GM19468 (cell line): ENCODE data around the gene NLK.
"Not testable (repeated sequence)": the region's sequence is repeated elsewhere in the genome, so short reads cannot be mapped to it uniquely, and the experiment has no call there.

ENCODE experiments used
- ATAC-seq: cut with Tn5 transposase; IDR thresholded peaks from one replicate; pipeline ENCODE4 v1.9.1; 2021; ENCODE audit warnings: mild to moderate bottlenecking, moderate library complexity, moderate number of reproducible peaks; ENCODE audit not compliant: unreplicated experiment; ENCODE audit errors: extremely low read depth

Gene NLK

DNA sequence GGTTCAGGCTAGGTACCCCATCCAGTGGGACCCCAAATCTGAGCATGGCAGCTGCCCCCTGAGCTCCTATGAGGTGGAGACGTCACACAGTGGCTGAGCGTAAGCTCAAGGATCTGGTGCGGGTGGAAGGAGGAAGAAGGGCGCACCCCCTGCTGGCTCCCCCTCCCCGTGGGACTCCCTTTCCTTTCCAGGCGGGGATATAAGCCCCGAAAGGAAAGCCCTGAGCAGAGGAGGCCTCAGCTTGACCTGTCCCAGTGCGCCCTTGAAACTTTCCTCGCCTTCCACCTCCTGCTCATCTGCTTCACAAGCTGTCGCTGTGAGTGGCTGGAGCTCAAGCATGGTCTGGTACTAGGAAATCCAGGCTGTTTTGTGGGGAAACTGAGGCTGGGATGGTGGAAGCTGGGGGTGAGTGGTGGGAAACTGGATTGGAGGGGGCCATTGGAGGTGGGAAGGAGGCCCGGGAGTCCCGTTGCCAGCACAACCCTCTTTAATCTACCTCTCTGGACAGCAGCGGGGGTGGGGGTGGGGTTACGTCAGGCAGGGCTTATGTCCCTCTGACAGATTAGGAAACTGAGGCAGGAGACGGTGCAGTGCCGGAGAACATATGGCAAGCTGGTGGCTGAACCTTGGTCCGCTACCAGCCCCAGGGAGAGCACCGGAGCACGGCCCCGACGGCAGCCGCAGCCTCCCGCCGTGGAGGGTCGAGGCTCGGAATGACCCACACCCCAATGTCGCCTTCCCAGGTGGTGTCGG, 184.3 kb downstream of the NLK start:
- no peak for ATAC-seq

DNA sequence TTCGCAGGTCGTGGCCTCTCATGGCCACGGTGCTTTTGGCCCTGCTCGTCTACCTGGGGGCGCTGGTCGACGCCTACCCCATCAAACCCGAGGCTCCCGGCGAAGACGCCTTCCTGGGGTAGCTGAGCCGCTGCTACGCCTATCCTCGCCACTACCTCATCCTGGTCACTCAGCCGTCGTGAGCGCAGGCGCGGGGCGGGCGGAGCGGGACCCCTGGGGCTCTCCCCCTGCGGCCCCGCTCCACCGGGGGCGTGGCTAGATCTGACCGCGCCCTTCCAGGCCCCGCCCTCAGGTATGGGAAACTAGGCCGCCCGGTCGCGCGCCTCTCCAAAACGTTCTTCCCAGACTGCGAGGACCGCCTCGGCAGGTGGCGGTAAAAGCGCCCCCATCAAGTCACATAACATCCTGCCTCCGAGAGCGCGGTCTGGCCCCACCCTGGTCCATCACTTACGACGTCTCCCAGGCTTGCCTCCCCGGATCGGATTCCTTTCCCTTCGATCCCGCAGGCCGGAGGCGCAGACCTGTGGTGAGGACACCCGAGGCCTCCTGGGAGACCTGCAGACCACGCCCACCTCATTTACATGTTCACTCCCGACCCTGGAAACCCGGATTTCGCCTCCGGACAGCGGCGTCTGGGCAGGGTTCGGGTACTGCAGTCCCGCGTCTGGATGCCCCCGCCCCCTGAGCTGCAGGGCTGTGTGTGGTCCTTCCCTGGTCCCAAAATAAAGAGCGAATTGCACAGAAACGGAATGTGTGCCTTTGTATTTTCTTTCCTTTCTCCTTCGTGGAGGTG, 185.0 kb downstream of the NLK start:
- ATAC-seq = no peak

DNA sequence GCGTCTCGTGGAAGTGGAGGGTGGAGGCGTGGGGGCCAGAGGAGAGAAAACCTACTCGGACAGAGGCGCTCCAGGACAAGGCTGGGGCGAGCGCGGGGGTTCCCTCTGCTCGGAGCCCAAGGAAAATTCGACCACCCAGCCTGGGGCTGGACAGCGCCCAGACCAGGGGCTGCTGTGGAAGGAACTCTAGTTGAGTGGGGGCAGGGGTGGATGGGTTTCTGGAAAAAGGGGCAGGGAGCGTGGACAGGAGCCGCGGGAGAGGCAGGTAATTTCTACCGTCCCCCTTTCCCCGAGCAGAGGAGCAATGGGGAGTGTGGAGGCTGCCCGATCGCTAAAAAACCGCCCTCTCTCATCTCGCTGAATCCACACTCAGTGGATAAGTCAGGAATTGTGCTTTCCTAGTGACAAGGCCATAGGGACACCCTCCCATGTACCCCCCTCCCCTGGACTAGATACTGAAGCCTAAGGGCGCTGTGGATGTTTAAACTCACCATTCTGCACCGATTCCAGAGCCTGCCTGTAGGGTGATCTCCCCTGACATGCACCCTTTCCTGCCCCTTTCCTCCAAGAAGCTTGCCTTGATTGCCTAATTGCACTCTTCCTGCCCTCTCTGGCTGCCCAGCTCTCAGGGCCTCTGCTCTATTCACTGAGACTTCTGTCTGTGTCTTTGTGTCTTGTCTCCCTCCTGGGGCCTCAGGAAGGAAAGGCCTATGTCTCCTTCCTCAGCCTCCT, 185.8 kb downstream of the NLK start:
- no peak for ATAC-seq

DNA sequence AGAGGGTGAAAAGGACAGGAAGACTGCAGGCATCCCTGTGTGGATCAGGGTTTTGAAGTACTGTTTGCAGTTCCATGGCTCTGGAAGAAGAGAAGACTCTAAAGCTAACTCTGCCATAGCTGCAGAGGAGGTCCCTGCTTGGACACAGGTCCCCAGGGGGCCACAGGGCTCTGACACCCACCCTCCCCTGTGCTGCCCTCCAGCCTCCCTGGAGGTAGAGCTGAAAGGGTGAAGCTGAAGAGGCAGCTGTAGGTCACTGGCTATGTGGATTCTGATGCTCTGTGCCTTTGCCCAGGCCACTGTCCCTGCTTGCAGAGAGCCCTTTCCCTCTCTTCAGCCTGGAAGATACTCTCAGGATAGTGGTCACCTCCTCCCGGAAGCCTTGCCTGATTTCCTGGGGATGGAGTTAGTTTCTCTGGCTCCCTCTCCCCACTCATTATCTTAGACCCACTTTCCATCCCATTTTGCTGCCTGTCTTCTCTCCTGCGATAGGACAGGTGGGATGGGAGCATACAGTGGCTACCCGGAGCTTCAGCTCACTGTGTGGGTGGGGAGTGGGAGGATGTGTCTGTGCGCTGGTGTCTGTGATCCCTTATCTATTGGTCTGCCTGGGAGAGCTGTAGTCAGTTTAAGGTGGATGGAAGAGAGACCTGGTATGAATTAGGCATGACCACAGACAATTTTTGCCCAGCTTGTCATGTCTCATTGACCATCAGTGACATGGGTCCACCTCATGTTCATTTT, 186.7 kb downstream of the NLK start:
- ATAC-seq = no peak

DNA sequence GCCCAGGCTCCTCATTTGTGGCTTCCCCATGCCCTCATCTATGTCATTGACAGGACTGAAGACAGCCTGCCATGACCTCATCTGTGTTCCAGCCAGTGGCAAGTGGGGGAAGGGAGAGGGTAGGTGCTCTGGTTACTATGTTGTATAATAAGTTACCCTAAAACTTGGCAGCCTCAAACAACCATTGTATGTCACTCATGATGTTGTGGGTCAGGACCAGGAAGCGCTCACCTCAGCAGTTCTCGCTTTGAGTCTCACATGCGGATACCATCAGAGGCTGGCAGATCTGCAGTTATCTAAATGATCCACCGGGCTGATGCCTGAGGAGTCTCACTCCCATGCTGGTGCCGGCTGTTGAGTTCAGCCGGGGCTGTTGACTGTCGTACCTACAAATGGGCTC, 187.5 kb downstream of the NLK start:
- ATAC-seq = no peak

DNA sequence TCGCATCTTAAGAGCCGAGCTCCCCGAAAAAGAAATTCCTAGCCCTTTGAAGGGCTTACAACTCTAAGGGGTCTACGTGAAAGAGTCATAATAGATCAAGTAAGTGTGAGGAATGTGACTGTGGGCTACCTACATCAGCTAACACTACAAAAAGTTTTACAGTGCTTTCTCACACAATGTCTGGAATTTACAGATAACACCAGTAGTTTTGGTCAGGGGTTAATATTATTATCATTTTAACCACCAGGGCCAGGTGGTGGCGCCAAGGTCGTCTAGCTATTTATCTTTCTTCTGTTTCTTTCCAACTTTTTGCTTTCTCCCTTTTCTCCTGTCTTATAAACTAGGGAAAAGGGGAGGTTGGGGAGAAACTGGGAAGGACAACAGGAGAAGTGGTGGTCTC, 188.1 kb downstream of the NLK start:
- ATAC-seq = not testable (repeated sequence)

DNA sequence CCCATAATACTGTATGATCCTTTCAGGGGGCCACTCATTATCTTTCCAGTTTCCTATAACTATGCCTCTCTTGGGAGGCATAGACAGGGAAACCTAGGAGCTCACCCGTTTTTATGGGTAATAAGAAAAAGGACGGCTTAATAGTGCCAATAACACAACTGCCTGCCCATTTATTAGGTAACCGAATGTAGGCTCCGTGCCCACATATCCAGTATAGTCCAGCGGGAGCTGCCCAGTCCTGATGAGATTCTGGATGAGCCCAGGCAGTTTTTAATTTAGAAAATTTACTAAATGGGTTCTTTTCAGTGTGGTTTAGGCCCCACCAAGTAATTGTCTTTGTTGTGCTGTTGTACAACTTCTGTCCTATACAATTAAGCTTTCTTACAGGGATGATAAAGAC, 189.1 kb downstream of the NLK start:
- not testable (repeated sequence) for ATAC-seq

DNA sequence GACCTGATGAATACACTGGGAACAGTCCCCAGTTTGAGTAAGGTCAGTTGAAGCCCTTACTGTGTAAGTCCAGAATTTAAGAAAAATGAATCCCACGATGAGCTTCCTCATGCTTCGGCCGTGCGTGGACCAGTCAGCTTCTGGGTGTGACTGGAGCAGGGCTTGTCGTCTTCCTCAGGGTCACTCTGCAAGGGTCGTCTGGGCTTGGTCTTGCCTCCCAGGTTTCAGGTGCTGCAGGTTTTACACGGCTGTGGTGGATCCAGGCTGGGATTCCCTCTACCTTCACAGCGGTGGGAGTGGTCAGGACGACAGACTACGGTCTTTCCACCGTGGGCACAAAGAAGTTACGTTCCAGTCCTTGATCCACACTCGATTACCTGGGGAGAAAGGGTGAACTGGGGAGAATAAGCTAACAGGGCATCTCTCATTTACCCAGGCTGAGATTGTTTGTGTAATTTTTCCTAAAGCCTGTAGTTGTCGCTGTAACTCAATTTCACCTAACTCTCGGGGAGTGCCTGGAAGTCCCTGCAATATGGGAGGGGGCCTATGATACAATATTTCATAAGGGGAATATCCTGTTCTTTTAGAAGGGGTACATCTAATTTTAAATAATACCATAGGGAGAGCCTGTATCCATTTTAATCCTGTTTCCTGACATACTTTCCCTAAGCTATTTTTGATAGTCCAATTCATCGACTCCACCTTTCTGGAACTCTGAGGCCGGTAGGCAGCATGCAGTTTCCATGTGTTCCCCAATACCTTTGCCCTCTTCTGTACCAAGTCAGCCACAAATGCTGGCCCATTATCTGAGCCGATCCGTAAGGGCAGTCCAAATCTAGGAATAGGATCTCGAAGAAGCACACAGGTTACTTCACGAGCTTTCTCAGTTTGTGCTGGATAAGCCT, 190.7 kb downstream of the NLK start:
- not testable (repeated sequence) for ATAC-seq

DNA sequence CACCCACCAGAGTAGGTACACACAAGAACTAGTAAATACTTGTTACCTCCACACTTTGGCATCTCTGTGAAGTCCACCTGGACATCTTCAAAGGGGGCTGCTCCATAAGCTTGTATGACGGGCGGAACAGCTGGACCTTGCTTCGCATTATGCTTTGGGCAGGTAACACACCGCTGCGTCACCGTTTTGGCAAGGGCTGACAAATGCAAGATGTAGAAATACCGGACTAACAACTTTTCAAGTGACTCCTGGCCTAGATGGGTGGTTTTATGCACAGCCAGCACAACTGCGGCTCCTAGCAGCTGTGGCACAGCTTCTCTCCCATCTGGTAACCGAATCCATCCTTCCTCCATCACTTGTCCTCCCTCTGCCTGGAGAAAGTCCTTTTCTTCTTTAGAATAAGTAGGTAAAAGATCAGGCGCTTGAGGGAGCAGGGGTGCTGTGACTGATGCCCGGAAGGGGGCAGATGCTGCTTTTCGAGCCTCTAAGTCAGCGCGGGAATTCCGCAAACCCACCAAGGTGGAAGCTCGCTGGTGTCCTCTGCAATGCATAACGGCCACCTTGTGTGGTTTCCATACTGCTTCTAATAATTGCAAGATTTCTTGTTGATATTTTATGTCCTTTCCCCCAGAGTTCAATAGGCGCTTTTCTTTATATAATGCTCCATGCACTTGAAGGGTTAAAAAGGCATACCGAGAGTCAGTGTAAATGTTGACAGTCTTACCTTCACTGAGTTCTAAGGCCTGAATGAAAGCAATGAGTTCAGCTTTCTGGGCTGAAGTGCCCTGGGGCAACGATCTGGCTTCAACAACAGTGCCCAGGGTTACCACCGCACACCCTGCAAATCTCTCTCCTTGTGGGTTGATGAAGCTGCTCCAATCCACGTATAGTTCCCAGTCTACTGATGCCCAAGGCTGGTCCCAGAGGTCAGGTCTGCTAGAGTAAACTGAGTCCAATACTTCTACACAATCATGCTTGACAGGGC, 191.7 kb downstream of the NLK start:
- not testable (repeated sequence) for ATAC-seq

DNA sequence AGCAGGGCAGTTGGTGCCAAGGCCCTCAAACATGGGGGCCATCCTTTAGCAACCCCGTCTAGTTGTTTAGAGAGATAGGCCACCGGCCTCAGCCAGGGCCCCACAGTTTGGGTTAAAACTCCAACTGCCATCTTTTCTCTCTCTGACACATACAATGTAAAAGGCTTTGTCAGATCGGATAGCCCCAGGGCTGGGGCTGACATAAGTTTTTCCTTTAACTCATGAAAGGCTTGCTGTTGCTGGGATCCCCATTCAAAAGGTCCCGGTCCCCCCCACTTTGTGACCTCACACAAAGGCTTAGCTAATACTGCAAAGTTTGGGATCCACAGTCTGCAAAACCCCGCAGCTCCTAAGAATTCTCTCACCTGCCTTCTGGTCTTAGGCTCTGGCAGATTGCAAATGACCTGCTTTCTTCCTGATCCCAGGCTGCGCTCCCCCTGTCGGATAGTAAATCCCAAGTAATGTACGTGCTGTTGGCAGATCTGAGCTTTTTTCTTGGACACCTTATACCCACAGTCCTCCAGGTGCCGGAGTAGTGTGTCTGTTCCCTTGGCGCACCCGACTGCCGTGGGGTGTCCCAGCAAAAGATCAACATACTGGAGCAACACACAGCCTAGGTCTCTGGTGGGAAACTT, 192.7 kb downstream of the NLK start:
- not testable (repeated sequence) for ATAC-seq

DNA sequence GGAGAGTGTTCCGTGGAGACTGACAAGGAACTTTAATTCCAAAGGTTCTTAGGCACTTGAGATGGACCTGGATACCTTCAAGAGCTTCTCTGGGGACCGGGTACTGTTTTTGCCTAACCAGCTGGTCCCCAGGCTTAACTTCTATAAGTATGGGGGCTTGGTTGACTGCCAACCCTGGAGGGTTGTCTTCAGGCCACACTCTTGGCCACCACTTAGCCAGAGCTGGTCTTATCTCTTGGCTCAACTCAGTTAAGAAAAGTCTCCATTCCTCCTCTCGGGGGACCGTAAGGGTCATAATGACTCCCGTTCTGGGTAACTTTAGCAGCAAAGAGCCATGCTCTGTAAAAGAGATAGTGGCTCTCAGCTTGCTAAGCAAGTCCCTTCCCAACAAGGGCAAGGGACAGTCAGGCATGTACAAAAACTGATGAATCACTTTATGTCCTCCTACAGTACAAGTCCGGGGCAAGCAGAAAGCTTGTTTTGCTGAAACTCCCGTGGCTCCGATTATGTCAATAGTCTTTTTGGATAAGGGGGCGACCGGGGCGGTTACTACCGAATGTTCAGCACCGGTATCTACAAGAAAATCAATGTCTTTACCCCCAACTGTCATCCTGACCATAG, 193.7 kb downstream of the NLK start:
- ATAC-seq = not testable (repeated sequence)

DNA sequence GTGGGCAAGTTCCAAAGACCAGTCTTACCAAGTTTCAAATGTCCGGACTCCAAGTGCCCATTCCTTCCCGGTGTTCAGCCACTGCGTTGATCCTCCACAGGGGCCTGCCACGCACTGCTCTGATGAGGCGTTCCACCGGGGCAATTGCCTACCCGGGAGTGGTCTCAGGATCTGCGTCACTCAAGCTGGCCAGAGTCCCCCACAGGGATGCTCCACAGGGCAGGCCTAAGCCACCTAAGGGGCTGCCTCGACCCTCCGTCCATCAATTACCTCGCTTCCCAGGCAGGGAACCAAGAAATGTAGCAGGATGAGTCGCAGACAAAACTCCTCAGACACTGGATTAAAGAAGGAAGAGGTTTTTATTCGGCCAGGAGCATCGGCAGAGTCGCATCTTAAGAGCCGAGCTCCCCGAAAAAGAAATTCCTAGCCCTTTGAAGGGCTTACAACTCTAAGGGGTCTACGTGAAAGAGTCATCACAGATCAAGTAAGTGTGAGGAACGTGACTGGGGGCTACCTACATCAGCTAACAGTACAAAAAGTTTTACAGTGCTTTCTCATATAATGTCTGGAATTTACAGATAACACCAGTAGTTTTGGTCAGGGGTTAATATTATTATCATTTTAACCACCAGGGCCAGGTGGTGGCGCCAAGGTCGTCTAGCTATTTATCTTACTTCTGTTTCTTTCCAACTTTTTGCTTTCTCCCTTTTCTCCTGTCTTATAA, 196.2 kb downstream of the NLK start:
- not testable (repeated sequence) for ATAC-seq

DNA sequence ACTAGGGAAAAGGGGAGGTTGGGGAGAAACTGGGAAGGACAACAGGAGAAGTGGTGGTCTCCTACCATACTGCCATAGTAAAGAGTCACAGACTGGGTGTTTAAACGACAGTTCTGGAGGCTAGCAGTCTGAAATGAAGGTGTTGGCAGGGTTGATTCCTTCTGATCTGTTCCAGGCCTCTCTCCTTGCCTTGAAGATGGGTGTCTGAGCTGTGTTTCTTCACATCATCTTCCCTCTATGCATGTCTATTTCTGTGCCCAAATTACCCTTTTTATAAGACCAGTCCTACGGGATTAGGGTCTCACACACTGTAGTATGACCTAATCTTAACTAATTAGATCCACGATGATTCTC, 196.8 kb downstream of the NLK start:
- ATAC-seq = no peak

DNA sequence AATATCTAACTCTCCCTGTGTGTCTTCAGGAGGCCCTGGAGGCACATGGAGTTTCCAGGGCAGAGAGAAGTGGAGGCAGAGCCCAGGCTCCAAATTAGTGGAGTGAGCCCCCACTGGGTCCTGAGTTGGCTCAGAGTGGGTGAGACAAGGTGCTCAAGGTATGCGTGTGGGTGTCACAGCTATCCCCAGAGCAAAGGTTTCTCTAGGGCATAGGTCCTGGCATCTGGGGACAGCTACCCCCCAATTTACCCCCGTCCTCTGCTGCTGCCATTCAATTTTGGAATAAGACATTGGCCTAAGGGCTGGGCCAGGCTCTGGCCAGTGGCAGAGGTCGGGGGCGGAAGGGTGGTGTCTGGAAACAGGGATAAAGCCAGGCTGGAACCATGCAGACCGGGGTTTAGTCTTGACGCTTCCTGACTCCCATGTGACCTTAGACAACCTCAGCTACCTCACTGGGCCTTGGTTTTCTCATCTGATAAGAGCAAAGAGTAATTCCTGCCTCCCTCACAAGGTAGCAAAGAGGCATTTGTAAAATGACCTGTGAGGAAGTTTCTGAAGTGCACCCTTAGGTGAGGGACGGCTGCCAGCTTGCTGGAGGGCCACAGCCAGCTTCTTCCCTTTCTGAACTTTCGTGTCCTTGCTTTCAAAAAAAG, 198.3 kb downstream of the NLK start:
- ATAC-seq = no peak

DNA sequence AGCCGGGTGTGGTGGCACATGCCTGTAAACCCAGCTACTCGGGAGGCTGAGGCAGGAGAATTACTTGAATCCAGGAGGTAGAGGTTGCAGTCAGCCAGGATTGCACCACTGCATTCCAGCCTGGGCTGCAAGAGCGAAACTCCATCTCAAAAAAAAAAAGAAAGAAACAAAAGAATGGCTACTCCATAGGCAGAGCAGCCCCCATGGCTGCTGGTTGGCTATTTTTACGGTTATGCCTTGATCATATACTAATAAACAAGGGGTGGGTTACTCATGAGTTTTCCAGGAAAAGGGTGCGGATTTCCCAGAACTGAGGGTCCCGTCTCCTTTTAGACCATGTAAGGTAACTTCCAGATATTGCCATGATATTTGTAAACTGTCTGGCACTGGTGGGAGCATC, 200.3 kb downstream of the NLK start:
- no peak for ATAC-seq

DNA sequence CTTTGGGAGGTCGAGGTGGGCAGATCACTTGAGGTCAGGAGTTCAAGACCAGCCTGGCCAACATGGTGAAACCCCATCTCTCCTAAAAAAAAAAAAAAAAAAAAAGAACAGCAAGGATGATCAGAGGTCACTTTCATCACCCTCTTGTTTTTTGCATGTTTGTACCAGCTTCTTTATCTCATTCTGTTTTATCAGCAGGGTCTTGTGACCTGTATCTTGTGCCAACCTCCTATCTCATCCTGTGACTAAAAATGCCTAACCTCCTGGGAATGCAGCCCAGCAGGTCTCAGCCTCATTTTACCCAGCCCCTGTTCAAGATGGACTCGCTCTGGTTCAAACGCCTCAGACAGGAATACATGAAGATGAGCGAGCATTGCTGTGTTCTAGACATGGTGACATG, 200.8 kb downstream of the NLK start:
- not testable (repeated sequence) for ATAC-seq
